ENCODE data around the gene WNK2. TPM values are rescaled to one million over a fixed set of nuclear protein-coding genes. Genes with fewer than 3 reads are reported as not detected.

WNK2 gene
- total and polyA plus RNA-seq, 4 experiments from 2014 or later: 0.26 TPM; not detected in 3

DNA sequence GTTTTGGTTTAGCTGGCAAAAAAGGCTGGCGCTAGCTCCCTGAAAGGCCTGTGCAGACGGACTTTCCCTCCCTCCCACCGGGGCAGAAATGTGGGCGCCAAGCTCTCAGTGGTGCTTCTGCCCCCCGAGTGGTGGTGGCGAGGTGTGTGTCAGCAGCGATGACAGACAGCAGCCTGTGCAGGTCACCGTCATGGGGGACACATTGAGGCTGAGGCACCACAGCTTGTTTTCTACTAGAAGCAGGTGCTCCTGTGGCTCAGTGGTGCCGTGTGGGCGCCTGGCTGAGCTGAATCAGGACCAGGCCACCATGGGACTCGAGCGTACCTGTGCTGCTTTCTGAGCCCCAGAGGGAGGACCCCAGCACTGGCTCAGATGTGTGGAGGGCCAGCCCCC lies 6.2 kb downstream of the WNK2 start:
- ChIA-PET POLR2A (ENCODE audit: partially characterized antibody) (no interaction called here), CTCF (ENCODE audit: partially characterized antibody) (no interaction called here)
- Histone ChIP-seq H3K9me3 (ENCODE audit: control insufficient read depth in 1 of 2, low read length in 2 of 2) (no peaks in the 10 kb centered on the region), H3K27ac (ENCODE audit: low read depth, low read length) (no peak overlapping the region), H3K27me3 (ENCODE audit: insufficient read depth, low read length) (no peaks in the 10 kb centered on the region), H3K36me3 (ENCODE audit: insufficient read depth, low read length) (no peaks in the 10 kb centered on the region), H3K4me3 (ENCODE audit: low read length in 2 of 2) (no peak overlapping the region), H3K4me1 (ENCODE audit: insufficient read depth, low read length) (no peaks in the 10 kb centered on the region)
- intact Hi-C loops (cut with micrococcal nuclease): no loop called here
- peaks cover 7 to 8% of the 10 kb centered on the region in 2 donors for H3K27me3 Mint-ChIP-seq
- DNase-seq: no peak
- peaks cover 0 to 4% (median 0%) of the 10 kb centered on the region in 4 donors for H3K4me1 Mint-ChIP-seq
- H3K36me3 Mint-ChIP-seq: no peaks in the 10 kb centered on the region
- no peak overlapping the region for H3K4me3 Mint-ChIP-seq
- no peak overlapping the region for H3K27ac Mint-ChIP-seq
- H3K9me3 Mint-ChIP-seq: no peaks in the 10 kb centered on the region

DNA sequence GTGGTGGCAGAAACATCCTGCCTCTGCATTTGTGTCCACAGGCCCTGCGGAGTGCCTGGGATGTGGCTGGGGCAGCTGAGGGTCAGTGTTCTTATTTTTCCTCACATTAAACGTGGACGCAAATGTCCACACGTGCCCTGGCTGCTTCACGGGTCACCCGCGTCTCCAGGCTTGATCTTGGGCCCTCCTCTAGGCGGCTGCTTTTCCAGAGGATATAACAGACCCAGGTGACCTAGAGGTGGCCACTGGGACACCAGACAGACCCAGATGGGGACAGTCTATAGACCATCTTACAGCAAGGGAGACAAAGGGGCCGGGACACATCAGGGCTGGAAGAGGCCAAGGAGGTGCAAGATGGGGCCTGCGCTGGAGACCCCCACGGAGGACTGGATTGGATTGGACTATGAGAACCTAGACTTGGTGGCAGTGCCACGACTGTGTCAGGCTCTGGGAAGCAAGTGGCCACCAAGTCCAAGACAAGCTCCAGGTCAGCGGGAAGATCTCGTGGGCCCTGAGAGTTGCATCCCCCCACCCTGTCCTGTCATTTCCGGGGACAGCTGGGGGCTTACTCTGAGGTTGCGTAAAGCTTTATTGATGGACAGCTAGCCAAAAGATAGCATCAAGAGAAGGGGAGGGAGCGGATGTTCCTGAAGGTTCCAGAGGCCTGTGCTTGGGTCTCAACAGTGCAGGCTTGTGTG lies 6.9 kb downstream of the WNK2 start:
- Mint-ChIP-seq H3K27me3 (peaks cover 4 to 6% of the 10 kb centered on the region in 2 donors), H3K4me3 (no peak overlapping the region), H3K9me3 (no peaks in the 10 kb centered on the region), H3K36me3 (no peaks in the 10 kb centered on the region), H3K4me1 (peaks cover 0 to 1% (median under 1%) of the 10 kb centered on the region in 4 donors), H3K27ac (no peak overlapping the region)
- ChIA-PET CTCF (ENCODE audit: partially characterized antibody) (no interaction called here), POLR2A (ENCODE audit: partially characterized antibody) (no interaction called here)
- Histone ChIP-seq H3K4me1 (ENCODE audit: insufficient read depth, low read length) (no peaks in the 10 kb centered on the region), H3K36me3 (ENCODE audit: insufficient read depth, low read length) (no peaks in the 10 kb centered on the region), H3K4me3 (ENCODE audit: low read length in 2 of 2) (no peak overlapping the region), H3K27ac (ENCODE audit: low read depth, low read length) (no peak overlapping the region), H3K27me3 (ENCODE audit: insufficient read depth, low read length) (no peaks in the 10 kb centered on the region), H3K9me3 (ENCODE audit: control insufficient read depth in 1 of 2, low read length in 2 of 2) (no peaks in the 10 kb centered on the region)
- intact Hi-C loops (cut with micrococcal nuclease): no loop called here
- DNase-seq: no peak

DNA sequence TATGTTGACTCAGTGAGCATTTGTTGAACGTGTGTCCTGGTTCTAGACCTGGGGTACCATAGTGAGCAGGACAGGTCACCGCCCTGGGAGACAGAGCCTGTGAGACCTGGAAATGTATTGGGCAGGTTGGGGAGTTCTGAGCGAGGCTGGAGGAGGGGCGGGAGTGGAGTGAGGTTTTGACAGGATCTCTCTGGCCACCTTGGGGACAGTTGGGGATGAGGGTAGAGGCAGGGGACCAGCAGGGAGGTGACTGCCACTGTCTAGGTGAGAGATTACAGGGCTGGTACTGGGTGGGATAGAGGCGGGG lies 7.4 kb downstream of the WNK2 start:
- no peak overlapping the region for H3K4me3 Mint-ChIP-seq
- H3K9me3 ChIP-seq (ENCODE audit: control insufficient read depth in 1 of 2, low read length in 2 of 2): no peaks in the 10 kb centered on the region
- H3K27ac Mint-ChIP-seq: peak overlapping the region in 1 of 7 donors; percentile 52
- H3K36me3 Mint-ChIP-seq: no peaks in the 10 kb centered on the region
- H3K4me1 Mint-ChIP-seq: peaks cover 0 to 2% (median 0%) of the 10 kb centered on the region in 4 donors
- no peak overlapping the region for H3K4me3 ChIP-seq (ENCODE audit: low read length in 2 of 2)
- H3K27ac ChIP-seq (ENCODE audit: low read depth, low read length): no peak overlapping the region
- no peaks in the 10 kb centered on the region for H3K4me1 ChIP-seq (ENCODE audit: insufficient read depth, low read length)
- H3K36me3 ChIP-seq (ENCODE audit: insufficient read depth, low read length): no peaks in the 10 kb centered on the region
- no peaks in the 10 kb centered on the region for H3K9me3 Mint-ChIP-seq
- DNase-seq: no peak
- CTCF ChIA-PET (ENCODE audit: partially characterized antibody): no interaction called here
- H3K27me3 Mint-ChIP-seq: peaks cover 4% of the 10 kb centered on the region in 2 donors
- POLR2A ChIA-PET (ENCODE audit: partially characterized antibody): no interaction called here
- intact Hi-C loops (cut with micrococcal nuclease): no loop called here
- H3K27me3 ChIP-seq (ENCODE audit: insufficient read depth, low read length): no peaks in the 10 kb centered on the region

DNA sequence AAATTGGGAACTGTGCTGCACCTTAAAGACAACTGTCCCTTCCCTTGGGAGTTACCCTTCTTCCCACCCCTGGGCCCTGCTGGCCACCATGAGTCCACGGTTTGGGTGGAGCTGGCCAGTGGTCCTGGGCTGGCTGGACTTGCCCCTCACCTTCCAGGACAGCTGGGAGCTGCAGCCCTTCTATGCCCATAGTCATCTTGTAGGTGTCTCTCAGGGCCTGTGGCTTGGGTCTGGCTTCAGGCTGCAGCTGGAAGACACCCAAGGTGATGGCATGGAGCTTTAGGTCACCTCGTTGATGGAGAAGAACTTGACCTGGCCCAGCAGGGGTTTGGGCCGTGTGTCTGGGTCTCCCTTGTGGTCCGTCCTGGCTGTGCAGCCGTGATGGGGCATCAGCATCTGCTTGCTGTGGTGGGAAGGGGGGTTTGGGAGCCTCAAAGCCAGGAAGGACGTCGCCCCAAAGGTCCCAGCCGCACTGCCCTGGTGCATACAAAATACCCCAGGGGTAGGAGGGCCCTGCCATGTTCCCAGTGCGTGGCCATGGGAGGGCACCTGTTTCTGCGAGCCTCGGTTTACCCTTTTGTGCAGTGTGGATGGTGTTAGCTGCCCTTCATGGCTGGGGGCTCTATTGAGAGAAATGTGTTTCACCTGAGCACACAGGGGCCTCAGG lies 8.9 kb downstream of the WNK2 start:
- Mint-ChIP-seq H3K9me3 (no peaks in the 10 kb centered on the region), H3K36me3 (no peaks in the 10 kb centered on the region), H3K27ac (no peak overlapping the region), H3K4me1 (peaks cover 0 to 2% (median 0%) of the 10 kb centered on the region in 4 donors), H3K27me3 (peaks cover 0 to 3% of the 10 kb centered on the region in 2 donors), H3K4me3 (no peak overlapping the region)
- Histone ChIP-seq H3K27me3 (ENCODE audit: insufficient read depth, low read length) (no peaks in the 10 kb centered on the region), H3K4me3 (ENCODE audit: low read length in 2 of 2) (no peak overlapping the region), H3K27ac (ENCODE audit: low read depth, low read length) (no peak overlapping the region), H3K36me3 (ENCODE audit: insufficient read depth, low read length) (no peaks in the 10 kb centered on the region), H3K4me1 (ENCODE audit: insufficient read depth, low read length) (no peaks in the 10 kb centered on the region), H3K9me3 (ENCODE audit: control insufficient read depth in 1 of 2, low read length in 2 of 2) (no peaks in the 10 kb centered on the region)
- POLR2A ChIA-PET (ENCODE audit: partially characterized antibody): interaction anchor here (0.6 kb wide), 1 partner anchor 175 kb away, joined by 3 read pairs; no protein-coding TSS in a partner anchor
- CTCF ChIA-PET (ENCODE audit: partially characterized antibody): no interaction called here
- intact Hi-C loops (cut with micrococcal nuclease): no loop called here
- DNase-seq: no peak

DNA sequence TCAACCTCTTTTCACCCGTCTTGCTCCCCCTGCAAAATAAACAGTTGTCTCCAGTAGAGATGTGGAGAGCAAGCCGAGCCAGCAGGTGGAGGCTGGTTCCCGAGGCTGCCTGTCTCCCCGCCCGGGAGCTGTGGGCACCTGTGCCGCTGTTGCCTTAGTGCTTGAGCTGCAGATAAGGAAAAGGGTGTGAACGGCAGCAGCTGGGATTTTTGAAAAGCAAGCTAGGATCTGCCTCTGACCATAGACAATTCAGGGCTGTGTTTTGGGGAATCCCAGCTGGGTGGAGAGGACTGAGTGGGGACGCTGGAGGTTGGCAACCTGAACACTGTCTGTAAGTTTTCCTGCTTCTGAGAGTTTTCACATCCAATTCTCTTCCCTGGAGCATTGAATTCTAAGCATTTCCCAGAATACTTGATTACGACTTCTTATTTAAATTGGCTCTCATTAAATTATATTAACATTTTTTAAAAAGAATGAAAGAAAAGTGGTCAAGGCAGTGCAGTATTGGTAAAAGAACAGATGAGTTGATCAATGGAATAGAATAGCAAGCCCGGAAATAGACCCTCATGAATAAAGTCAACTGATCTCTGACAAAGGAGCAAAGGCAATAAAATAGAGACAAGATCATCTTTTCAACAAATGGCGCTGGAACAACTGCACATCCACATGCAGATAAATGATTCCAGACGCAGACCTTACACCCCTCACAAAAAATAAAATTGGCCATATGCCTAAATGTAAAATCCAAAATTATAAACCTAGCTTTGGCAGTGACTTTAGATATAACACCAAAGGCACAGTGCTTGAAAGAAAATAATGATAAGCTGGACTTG lies 9.7 kb downstream of the WNK2 start:
- ChIA-PET POLR2A (ENCODE audit: partially characterized antibody) (no interaction called here), CTCF (ENCODE audit: partially characterized antibody) (no interaction called here)
- Mint-ChIP-seq H3K27ac (no peak overlapping the region), H3K9me3 (no peaks in the 10 kb centered on the region), H3K36me3 (no peaks in the 10 kb centered on the region), H3K4me1 (peaks cover 0 to 2% (median 0%) of the 10 kb centered on the region in 4 donors), H3K27me3 (peaks cover 0 to 3% of the 10 kb centered on the region in 2 donors), H3K4me3 (no peak overlapping the region)
- Histone ChIP-seq H3K36me3 (ENCODE audit: insufficient read depth, low read length) (no peaks in the 10 kb centered on the region), H3K9me3 (ENCODE audit: control insufficient read depth in 1 of 2, low read length in 2 of 2) (no peaks in the 10 kb centered on the region), H3K4me1 (ENCODE audit: insufficient read depth, low read length) (no peaks in the 10 kb centered on the region), H3K4me3 (ENCODE audit: low read length in 2 of 2) (no peak overlapping the region), H3K27ac (ENCODE audit: low read depth, low read length) (no peak overlapping the region), H3K27me3 (ENCODE audit: insufficient read depth, low read length) (no peaks in the 10 kb centered on the region)
- no peak for DNase-seq
- intact Hi-C loops (cut with micrococcal nuclease): no loop called here

DNA sequence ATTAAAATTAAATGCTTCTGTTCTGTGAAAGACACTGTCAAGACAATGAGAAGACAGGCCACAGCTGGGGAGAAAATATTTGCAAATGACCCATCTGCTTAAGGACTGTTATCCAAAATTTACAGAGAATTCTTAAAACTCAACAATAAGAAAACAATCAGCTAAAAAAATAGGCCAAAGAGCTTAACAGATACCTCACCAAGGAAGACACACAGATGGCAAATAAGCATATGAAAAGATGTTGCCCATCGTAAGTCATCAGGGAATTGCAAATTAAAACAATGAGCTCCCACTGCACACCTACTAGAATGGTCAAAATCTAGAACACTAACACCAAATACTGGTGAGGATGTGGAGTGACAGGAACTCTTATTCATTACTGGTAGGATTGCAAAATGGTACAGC lies 10.3 kb downstream of the WNK2 start:
- H3K4me3 ChIP-seq (ENCODE audit: low read length in 2 of 2): no peak overlapping the region
- H3K27ac ChIP-seq (ENCODE audit: low read depth, low read length): no peak overlapping the region
- Mint-ChIP-seq H3K27ac (no peak overlapping the region), H3K27me3 (no peaks in the 10 kb centered on the region), H3K4me3 (no peak overlapping the region), H3K36me3 (no peaks in the 10 kb centered on the region), H3K4me1 (peaks cover 0 to 2% (median 0%) of the 10 kb centered on the region in 4 donors), H3K9me3 (no peaks in the 10 kb centered on the region)
- no peaks in the 10 kb centered on the region for H3K36me3 ChIP-seq (ENCODE audit: insufficient read depth, low read length)
- ChIA-PET POLR2A (ENCODE audit: partially characterized antibody) (no interaction called here), CTCF (ENCODE audit: partially characterized antibody) (no interaction called here)
- no peaks in the 10 kb centered on the region for H3K4me1 ChIP-seq (ENCODE audit: insufficient read depth, low read length)
- H3K27me3 ChIP-seq (ENCODE audit: insufficient read depth, low read length): no peaks in the 10 kb centered on the region
- no peaks in the 10 kb centered on the region for H3K9me3 ChIP-seq (ENCODE audit: control insufficient read depth in 1 of 2, low read length in 2 of 2)
- intact Hi-C loops (cut with micrococcal nuclease): no loop called here
- no peak for DNase-seq

DNA sequence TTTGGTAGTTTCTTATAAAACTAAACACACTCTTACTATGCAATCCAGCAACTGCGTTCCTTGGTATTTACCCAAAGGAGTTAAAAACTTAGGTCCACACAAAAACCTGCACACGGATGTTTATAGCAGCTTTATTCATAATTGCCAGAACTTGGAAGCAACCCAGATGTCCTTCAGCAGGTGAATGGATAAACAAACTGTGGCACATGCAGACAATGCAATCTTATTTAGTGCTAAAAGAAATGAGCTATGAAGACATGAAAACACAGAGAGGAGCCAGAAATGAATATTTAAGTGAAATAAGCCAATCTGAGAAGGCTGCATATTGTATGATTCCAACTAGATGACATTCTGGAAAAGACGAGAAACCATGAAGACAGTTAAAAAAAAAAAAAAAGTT lies 10.7 kb downstream of the WNK2 start:
- H3K36me3 Mint-ChIP-seq: no peaks in the 10 kb centered on the region
- POLR2A ChIA-PET (ENCODE audit: partially characterized antibody): no interaction called here
- intact Hi-C loops (cut with micrococcal nuclease): no loop called here

More for the DNA sequence above, 10.7 kb downstream of the WNK2 start:
- H3K4me3 Mint-ChIP-seq: no peak overlapping the region
- no peaks in the 10 kb centered on the region for H3K27me3 Mint-ChIP-seq
- Histone ChIP-seq H3K27me3 (ENCODE audit: insufficient read depth, low read length) (no peaks in the 10 kb centered on the region), H3K36me3 (ENCODE audit: insufficient read depth, low read length) (no peaks in the 10 kb centered on the region), H3K9me3 (ENCODE audit: control insufficient read depth in 1 of 2, low read length in 2 of 2) (no peaks in the 10 kb centered on the region), H3K4me1 (ENCODE audit: insufficient read depth, low read length) (no peaks in the 10 kb centered on the region), H3K4me3 (ENCODE audit: low read length in 2 of 2) (no peak overlapping the region), H3K27ac (ENCODE audit: low read depth, low read length) (no peak overlapping the region)
- H3K9me3 Mint-ChIP-seq: no peaks in the 10 kb centered on the region
- peaks cover 0 to 2% (median 0%) of the 10 kb centered on the region in 4 donors for H3K4me1 Mint-ChIP-seq
- CTCF ChIA-PET (ENCODE audit: partially characterized antibody): no interaction called here
- H3K27ac Mint-ChIP-seq: peak overlapping the region in 1 of 7 donors; percentile 1
- no peak for DNase-seq
